Measurements from ENCODE around the gene LRRC26. TPM values are rescaled to one million over a fixed set of nuclear protein-coding genes. Genes with fewer than 3 reads are reported as not detected.

Gene LRRC26
- polyA plus RNA-seq, 2 of the 4 experiments (the other 2 are of a cell fraction) = 0.08 to 1.0 TPM

DNA sequence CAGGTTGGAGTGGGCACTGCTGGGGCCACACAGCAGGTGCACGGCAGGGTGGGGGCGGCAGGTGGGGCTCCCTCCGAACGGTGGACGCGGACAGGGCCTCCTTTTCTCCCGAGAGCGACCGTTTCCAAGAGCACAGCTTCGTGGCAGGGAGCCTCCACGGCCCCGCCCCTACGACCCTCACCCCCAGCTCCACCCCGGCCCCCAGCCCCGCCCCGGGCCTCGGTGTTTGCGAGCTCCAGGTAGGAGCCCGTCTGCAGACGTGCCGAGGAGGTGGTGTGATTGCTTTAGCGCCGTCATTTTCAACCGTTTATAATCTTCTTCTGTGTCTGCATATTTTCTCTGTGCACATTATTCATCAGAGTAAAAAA, 22.1 kb downstream of the LRRC26 start:
- no peak overlapping the region for H3K4me2 ChIP-seq
- TF ChIP-seq ATOH8 (CRISPR knock-in tag; IDR thresholded peaks at IDR 0.05; ENCODE audit: low read depth) (no peak), CHD2 (IDR thresholded peaks at IDR 0.05; ENCODE audit: low read length, partially characterized antibody) (no peak), RCOR1 (IDR thresholded peaks at IDR 0.05; ENCODE audit: low read depth, low read length) (no peak), FOSL2 (IDR thresholded peaks at IDR 0.05) (no peak), FOSL2 (CRISPR knock-in tag; IDR thresholded peaks at IDR 0.05) (no peak), REST (IDR thresholded peaks at IDR 0.05) (no peak), ZNF302 (CRISPR knock-in tag; IDR thresholded peaks at IDR 0.05) (no peak), RAD21 (conservative IDR thresholded peaks at IDR 0.05 in 1 of 2, IDR thresholded peaks at IDR 0.05 in 1 of 2) (no peak), ESRRA (IDR thresholded peaks at IDR 0.05; ENCODE audit: borderline replicate concordance, low read length) (no peak), RFX5 (IDR thresholded peaks at IDR 0.05) (no peak), BHLHE40 (IDR thresholded peaks at IDR 0.05; ENCODE audit: low read depth, low read length) (no peak), NR3C1 (IDR thresholded peaks at IDR 0.05) (no peak), SMC3 (IDR thresholded peaks at IDR 0.05) (no peak), ZC3H11A (IDR thresholded peaks at IDR 0.05) (no peak)
- TF ChIP-seq, protein P1, sequence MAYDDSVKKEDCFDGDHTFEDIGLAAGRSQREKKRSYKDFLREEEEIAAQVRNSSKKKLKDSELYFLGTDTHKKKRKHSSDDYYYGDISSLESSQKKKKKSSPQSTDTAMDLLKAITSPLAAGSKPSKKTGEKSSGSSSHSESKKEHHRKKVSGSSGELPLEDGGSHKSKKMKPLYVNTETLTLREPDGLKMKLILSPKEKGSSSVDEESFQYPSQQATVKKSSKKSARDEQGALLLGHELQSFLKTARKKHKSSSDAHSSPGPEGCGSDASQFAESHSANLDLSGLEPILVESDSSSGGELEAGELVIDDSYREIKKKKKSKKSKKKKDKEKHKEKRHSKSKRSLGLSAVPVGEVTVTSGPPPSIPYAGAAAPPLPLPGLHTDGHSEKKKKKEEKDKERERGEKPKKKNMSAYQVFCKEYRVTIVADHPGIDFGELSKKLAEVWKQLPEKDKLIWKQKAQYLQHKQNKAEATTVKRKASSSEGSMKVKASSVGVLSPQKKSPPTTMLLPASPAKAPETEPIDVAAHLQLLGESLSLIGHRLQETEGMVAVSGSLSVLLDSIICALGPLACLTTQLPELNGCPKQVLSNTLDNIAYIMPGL (CRISPR knock-in tag; IDR thresholded peaks at IDR 0.05; ENCODE audit: borderline replicate concordance) = no peak
- TF ChIP-seq, protein P2, sequence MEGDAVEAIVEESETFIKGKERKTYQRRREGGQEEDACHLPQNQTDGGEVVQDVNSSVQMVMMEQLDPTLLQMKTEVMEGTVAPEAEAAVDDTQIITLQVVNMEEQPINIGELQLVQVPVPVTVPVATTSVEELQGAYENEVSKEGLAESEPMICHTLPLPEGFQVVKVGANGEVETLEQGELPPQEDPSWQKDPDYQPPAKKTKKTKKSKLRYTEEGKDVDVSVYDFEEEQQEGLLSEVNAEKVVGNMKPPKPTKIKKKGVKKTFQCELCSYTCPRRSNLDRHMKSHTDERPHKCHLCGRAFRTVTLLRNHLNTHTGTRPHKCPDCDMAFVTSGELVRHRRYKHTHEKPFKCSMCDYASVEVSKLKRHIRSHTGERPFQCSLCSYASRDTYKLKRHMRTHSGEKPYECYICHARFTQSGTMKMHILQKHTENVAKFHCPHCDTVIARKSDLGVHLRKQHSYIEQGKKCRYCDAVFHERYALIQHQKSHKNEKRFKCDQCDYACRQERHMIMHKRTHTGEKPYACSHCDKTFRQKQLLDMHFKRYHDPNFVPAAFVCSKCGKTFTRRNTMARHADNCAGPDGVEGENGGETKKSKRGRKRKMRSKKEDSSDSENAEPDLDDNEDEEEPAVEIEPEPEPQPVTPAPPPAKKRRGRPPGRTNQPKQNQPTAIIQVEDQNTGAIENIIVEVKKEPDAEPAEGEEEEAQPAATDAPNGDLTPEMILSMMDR (IDR thresholded peaks at IDR 0.05) = no peak
- TF ChIP-seq, protein P3, sequence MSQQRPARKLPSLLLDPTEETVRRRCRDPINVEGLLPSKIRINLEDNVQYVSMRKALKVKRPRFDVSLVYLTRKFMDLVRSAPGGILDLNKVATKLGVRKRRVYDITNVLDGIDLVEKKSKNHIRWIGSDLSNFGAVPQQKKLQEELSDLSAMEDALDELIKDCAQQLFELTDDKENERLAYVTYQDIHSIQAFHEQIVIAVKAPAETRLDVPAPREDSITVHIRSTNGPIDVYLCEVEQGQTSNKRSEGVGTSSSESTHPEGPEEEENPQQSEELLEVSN (IDR thresholded peaks at IDR 0.05; ENCODE audit: borderline replicate concordance, low read depth) = no peak
- no peak overlapping the region for H3K27ac ChIP-seq
- POLR2A ChIA-PET = no interaction called here
- 61% methylated on average over 21 of the region's 24 CpGs for WGBS (ENCODE audit: missing lambda C conversion rate)
- DNase-seq (ENCODE audit: low read depth in 1 of 2, low spot score in 1 of 2) = no peak
- peaks cover 24% of the 10 kb centered on the region; the same call in 1 of the 3 replicates for H3K4me1 ChIP-seq
- H3K4me3 ChIP-seq = no peak overlapping the region
- H3K9me3 ChIP-seq = no peaks in the 10 kb centered on the region
- ATAC-seq = no peak
- CTCF ChIA-PET = no interaction called here
- no peak for FAIRE-seq

Measured in A549 (cell line).